Activated T-cell treated with anti-CD3 and anti-CD28 coated beads, Interleukin-2, amount 50 U/mL, for 1 hour (primary cell): ENCODE measurements around the gene TFE3.
A peak's percentile ranks its signal among the peaks of the same experiment; 100 is the strongest.

Experiments
- DNase-seq: peaks from one replicate; pipeline ENCODE4 v3.0.0-alpha.2; 2020

The TFE3 gene, protein sequence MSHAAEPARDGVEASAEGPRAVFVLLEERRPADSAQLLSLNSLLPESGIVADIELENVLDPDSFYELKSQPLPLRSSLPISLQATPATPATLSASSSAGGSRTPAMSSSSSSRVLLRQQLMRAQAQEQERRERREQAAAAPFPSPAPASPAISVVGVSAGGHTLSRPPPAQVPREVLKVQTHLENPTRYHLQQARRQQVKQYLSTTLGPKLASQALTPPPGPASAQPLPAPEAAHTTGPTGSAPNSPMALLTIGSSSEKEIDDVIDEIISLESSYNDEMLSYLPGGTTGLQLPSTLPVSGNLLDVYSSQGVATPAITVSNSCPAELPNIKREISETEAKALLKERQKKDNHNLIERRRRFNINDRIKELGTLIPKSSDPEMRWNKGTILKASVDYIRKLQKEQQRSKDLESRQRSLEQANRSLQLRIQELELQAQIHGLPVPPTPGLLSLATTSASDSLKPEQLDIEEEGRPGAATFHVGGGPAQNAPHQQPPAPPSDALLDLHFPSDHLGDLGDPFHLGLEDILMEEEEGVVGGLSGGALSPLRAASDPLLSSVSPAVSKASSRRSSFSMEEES

DNA sequence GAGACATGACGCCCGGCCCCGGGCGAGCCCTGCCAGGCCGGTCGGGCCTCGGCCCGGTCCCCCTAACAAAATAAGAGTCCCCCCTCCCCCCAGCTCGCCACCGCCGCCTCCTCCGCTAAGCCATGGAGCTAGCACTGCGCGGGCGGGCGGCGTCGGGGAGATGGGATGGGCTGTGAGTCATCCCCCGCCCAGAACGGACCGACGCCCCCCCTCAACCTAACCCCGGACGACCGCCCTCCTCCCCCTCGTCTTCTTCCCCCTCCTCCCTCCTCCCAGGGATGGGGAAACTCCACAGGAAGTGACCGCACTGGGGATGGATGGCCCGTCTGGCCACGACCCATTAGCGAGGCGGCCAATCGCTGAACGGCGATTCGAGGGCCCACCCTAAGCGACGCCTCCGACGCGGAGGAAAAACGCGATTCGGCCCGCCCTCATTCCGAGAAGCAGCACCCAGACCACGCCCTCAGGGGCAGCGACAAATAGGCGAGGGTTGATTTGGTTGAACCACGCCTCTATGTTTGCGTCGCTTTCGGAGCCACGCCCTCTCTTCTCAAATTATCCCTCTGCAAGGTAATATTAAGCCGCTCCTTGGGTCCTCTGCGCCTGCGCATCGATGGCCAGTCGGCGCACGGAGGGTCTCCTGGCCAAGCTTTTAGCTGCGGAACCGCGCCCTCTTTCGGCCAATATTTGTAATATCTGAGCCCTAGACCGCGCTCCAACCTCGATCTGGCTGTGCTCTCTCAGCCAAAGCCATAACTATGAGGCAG, at the start of gene TFE3:
Gene TFE3, minus strand, starts transcription at position 138 of the 767 bp plus-strand sequence. Its CDS starts 131 bp downstream, at position 7.
- DNase-seq: peak; percentile 91

DNA sequence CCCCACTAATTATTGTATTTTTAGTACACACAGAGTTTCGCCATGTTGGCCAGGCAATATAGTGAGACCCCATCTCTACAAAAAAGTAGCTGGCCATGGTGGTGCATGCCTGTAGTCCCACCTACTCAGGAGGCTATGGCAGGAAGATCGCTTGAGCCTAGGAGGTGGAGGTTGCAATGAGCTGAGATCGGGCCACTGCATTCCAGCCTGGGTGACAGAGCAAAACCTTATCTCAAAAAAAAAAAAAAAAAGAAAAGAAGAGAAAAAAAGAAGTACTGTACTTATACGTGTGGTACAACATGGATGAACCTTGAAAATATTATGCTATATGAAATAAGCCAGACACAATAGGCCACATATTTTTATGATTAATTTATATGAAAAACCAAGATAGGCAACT, 46.4 kb upstream of the TFE3 start:
- DNase-seq: no peak

DNA sequence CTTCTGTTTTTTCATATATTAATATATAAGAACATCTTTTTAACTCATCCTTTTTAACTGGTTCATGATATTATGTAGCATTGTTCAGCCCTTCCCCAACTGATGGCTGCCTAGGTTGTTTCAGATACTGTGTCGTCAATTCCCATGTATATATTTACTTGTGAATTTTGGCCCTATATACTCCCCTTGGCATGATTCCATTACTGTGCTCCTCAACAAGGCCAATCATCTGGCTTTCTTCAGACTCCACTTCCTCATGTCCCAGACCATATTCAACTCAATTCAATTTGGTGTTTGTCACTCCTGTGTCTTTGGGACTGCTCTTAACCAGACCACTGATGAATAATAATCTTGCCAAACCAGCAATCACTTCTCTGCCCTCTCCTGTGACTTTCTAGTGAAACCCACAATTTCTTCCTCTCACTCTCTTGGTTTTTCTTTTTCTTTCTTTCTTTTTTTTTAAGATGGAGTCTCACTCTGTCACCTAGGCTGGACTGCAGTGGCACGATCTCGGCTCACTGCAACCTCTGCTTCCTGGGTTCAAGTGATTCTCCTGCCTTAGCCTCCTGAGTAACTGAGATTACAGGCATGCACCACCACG, 39.2 kb upstream of the TFE3 start:
- DNase-seq: no peak

DNA sequence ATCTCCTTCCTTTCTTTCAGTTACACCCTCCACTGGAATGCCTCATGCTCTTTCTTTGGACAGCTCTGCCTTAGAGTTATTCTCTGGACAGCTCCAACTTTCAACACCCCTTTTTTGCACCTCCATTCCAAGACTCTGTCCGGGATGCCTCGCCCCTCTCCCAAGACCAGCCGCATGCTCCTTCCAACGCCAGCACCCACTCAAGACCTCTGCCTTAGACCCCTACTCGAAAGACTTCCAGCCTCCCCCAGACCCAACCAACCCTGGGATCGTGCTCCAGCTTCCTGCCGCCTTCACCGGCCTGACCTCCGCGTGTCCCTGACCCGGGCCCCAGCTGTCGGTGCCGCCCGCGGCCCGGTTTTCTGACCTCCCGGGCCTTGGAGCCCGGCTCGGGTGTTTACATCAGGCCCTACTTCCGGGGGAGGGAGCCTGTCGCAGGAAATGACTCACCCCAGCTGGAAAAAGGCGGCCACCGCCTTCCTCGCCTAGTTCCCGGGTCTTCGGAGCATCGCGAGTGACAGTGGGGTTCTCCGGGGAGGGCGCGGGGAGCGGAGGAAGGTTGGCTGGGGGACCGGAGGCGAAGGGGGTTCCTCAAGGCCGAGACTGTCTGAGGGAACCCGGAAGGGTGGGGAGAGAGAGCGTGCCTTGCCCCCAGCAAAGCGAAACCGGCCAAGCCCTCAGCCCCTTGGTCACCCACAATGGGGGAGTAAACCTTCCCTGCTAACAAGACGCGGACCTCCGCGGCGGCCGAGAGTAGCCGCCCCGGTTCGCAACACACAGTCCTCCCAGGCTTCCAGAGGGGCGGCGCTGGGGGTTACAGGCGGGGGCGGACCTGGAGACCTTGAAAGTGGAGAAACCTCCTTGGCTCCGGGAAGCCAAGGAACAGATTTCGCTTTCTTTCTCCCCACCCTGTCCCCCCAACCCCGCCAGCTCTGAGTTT, 36.6 kb upstream of the TFE3 start, which contains the start of gene WDR45:
Gene WDR45, minus strand, starts transcription at position 399 of the 940 bp plus-strand sequence. CDS start 1,792 bp downstream, outside the sequence.
- DNase-seq: peak; percentile 75

DNA sequence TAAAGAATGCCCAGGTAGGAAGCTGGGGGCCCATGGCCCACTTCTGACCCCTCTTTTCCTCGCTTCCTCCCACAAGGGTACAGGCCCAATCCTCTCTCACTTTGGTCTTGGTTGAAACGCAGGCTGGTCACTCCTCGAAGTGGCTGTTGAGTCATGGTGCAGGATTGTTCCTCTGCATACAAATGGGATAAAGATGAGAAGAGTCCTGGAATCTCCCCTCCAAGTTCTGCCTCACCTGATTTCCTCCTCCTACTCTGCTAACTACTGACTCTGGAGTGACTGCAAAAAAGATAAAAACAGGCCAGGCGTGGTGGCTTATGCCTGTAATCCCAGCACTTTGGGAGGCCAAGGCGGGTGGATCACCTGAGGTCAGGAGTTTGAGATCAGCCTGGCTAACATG, 34.8 kb upstream of the TFE3 start:
- DNase-seq: no peak

DNA sequence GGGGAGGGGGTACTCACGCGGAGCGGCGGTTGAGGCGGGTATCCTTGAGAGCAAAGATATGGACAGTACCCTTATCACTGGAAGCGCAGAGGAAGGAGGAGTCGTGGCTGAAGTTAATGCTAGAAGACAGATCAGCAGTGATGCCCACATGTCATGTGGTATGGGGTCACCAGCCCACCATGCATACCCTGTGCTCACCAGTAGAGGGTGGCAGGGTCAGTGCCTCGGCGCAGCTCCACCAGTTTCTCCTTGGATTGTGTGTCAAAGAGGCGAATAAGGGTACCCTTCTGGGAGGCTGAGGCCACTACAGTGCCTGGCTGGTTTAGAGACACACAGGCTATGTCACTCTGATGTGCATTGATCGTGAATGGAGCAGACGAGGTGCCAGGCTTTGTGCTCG, 32.2 kb upstream of the TFE3 start:
- no peak for DNase-seq

DNA sequence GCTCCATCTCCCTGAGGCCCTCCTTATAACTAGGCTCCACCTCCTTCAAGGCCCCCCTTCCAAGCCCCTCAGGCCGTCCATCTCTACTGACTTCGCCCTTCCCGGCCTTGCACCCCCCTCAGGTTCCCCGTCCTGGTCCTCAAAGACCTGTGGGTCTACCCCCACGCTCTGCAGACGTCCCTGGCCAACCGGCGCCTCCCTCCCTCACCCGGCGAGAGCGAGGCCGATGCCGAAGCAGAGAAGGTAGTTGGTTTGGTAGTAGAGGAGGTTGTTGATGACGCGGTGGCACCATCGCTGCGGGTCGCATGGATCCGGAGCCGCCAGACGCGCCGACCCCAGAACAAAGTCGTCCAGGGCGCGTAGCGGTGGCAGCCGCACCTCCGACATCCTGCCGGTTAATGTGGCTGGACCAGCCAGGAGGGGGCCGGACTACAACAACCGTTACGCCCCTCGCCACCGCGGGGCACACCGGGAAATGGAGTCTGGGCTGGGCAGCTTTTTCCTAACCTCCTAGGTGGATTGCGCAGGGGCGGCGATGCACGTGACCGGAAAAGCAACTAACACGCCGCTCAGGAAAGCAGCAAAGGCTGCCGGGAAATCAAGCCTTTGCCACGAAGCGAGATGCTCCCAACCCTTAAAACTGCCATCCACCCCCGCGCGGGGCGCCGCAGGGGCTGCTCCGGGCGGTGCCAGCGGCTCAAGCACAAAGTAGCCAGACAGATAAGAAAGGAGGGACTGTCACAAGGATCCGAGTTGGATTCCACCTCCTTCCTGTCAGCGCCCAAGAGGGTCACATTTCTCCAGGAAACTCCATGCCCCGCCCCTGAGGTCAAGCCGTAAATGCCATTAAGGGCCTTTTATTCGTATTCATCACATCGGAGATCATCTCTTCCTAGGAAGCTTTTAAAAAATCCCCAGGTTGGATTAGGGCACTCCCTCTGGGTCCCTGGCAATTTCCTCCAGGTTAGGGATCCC, 30.7 kb upstream of the TFE3 start, which contains the start of gene PRAF2:
Gene PRAF2, minus strand, starts transcription at position 402 of the 975 bp plus-strand sequence. Its CDS starts 15 bp downstream, at position 387.
- DNase-seq: peak; percentile 88

DNA sequence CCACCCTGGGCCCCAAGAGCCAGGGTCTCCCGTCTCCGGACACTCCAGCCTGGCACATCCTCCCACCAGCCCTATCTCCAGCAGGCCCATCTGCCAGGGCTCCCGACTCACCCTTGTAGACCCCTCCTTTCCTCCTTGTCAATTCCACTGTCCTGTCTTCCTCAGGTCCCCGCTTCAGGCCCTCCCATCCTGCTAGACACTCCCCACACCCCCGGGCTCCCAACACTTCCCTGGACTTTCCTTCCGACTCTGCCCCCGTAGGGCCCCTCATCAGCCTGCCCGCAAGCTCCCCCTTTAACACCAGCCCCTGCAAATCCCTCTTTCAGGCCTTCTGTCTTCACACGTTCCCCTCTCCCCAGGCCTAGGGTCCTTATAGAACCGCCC, 29.5 kb upstream of the TFE3 start:
- no peak for DNase-seq

DNA sequence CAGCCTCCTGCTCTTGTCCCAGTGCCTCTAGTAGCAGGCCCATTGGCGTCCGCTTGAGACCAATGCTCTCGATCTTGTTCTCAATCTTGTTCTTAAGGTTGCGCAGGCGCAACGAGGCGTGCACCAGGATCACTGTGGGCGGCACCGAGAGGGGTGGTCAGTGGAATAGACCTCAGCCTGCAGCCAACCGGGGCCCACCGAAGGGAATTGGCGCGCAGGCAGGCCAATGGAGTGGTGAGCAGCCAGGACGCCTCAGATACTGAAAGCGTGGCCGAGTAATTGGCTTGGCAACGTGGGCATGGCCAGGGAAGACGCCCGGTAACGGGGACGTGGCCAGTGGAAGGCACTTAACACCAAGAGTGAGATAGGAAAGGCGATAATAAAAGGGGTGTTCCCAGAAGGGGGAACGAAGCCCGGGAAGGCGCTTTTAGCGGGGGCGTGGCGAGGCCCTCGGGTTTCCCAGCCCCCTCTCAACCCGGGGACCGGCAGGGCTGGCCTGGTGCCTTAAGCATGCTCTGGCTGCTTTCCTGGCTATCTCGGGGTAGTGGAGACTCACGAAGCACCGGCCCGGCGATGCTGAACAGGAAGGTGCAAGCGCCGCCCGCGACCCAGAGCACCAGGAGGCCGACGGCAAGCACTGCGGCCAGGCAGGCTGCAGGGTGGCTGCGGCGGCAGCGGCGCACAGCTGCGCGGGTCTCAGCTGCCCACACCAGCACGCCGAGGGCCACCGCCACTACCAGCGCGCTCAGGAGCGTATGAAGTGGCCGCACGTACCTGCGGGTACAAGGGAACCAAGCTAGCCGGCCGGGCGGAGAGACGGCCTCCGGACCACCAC, 28.9 kb upstream of the TFE3 start:
- no peak for DNase-seq

DNA sequence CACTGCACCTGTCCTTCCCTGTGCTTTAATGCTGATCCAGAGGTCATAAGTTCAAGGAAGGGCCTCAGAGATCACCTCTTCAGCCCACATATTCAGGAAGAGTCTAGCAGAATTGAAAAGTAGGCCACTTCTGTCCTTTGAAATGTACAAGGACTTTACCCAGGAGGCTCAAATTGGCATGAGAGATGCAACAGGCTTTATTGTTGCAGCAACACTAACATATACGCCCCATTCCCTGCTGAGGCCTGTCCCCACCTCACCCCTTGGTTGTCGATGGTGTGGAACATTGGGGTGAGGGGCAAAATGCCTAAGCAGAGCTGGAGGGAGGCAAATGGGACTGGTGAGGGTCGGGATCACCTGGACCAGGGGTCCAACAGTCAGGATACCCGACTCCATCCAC, 27.8 kb upstream of the TFE3 start:
- no peak for DNase-seq

DNA sequence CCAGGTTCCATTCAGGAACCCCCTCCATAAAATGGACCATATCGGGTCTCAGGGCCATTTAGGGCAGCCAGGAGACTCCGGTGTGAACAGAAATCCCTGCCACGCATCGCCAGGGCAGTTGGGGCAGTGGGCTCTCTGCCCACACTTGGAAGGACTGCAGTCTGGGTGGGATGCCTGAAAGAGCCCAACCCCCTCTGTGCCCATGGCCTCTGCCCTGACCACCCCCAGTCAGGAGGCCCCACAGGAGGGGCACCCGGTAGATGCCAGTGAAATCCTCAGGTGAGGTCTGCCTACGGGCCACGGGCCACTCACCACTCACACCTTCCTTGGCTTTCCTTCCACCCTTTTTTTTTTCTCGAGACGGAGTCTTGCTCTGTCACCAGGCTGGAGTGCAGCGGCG, 25.9 kb upstream of the TFE3 start:
- DNase-seq: no peak

DNA sequence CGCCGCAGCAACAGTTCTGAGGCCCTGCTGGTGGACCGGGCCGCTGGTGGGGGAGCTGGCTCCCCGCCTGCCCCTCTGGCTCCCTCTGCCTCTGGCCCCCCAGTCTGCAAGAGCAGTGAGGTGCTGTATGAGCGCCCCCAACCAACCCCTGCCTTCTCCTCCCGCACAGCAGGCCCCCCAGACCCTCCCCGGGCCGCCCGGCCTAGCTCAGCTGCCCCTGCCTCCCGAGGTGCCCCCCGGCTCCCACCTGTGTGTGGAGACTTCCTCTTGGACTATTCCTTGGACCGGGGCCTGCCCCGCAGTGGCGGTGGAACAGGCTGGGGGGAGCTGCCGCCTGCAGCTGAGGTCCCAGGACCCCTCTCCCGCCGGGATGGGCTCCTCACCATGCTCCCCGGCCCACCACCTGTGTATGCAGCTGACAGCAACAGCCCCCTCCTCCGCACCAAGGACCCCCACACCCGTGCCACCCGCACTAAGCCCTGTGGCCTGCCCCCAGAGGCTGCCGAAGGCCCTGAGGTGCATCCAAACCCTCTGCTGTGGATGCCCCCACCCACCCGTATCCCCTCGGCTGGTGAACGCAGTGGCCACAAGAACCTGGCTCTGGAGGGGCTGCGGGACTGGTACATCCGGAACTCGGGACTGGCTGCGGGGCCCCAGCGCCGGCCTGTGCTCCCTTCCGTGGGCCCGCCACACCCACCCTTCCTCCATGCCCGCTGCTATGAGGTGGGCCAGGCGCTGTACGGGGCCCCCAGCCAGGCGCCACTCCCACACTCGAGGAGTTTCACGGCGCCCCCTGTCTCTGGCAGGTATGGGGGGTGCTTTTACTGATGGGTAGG, 24.3 kb upstream of the TFE3 start:
- no peak for DNase-seq

DNA sequence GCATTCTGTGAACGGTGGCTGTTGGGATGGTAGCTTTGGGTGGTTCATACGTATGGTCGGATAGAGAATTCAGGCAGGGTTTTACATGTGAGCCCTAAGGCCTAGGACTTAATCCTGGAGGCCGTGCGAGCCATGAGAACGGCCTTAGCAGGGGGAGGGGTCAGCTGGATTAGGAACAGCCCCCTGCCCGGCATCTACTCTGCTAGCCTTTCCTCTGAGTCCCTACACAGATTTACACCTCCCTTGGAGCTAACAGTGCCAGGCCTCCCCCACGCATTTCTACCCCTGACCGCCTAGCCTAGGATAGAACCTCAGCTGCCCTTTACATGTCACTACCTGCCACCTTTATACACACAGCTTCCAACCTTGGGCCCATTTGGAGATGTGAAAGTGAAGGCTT, 23.5 kb upstream of the TFE3 start:
- no peak for DNase-seq

DNA sequence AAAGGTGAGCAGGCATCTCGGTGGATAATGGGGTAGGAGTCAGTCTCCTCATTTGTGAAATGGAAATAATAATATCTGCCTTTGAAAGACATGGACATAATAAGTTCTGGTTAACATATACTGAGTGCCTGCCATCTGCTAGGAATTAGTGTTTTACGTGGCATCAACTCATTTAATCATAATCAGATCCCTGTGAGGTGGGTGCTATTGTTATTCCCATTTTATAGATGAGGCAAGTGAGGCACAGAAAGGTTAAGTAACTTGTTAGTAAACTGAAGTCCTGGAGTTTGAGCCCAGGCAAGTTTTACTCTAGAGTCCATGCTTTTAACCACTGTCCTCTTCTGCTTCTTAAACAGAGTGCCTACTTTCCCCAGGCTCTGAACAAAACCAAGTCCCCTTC, 23.1 kb upstream of the TFE3 start:
- DNase-seq: no peak

DNA sequence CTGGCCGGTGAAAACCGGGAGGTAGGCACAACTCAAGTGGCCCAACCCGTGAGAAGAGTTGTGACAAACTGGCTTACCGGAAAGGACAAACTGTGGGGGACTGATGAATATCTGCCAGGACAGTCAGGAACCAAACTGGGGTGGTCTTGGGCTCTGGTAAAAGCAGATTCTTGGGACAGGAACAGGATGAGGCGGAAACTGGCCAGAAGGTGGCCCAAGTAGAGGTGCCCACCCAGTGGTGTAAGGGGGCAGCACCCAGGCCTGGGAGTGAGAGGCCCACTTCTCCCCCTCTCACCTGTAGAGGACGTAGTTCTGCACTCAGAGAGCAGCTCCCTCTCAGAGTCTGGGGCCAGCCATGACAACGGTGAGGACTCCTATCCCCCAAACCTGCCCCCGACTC, 21.6 kb upstream of the TFE3 start:
- no peak for DNase-seq

DNA sequence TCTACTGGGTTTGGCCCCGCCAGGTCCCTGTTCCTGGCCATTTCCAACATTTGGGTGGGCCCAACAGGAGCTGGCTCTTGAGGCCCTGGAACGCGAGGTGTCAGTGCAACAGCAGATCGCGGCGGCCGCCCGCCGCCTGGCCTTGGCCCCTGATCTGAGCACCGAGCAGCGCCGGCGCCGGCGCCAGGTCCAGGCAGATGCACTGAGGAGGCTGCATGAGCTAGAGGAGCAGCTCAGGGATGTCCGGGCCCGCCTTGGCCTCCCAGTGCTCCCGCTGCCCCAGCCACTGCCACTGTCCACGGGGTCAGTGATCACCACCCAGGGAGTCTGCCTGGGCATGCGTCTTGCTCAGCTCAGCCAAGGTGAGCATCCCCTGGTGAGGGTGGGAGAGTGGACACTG, 21.1 kb upstream of the TFE3 start:
- no peak for DNase-seq

DNA sequence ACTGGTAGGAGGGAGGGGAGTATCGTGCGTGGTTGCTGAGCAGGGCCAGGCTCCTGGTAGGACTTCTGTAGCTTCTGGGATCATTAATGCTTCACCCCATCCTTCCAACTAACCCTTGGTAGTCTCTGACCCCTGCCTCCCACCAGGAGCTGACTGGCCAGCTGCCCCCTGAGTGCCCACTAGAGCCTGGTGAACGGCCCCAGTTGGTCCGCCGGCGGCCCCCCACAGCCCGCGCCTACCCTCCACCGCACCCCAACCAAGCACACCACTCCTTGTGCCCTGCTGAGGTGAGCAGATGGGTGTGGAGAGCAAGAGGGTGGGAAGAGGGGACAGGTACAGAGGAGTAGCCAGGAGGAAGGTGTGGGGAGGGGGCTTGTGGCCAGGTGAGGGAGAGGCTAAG, 20.6 kb upstream of the TFE3 start:
- no peak for DNase-seq

DNA sequence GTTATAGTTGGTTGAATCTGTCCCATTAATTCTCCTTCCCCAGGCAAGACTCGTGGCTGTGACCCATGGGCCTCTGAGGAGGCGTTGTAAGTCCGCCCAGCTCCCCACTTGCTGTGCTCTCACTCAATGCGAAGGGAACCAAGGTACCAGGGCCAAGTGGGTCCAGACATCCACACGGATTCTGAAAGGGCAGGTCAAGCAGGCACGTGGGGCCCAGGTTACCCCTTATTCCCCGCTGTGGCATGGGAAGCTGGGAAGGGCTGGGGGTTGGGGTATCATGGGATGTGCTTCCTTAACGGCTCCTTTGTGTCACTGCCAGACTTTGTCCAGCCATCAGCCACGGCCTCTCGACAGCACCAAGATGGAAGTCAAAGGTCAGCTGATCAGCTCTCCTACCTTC, 18.8 kb upstream of the TFE3 start:
- DNase-seq: no peak

DNA sequence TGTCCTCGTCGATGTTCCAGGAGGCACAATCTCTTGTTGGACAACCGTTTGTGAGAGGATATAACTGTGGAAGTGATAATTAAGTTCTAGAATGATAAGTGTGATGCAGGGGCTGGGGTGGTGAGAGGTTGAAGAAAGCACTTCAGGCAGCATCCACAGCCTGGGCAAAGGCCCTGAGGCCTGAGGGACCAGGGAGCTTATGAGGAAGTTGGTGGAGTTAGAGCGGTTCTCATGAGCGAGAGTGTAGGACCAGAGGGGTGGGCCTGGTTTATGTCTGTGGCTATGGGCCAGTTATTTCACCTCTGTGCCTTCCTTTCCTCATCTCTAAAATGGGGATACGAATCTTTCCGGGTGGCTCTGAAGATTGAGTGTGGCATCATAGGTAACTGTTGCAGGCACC, 18.3 kb upstream of the TFE3 start:
- no peak for DNase-seq
